HG02571 (cell line): ENCODE results near the gene APLP2.

Source experiments
- ATAC-seq: cut with Tn5 transposase; IDR thresholded peaks from one replicate; pipeline ENCODE4 v1.9.1; 2021; ENCODE audit warnings: mild to moderate bottlenecking, moderate library complexity; ENCODE audit not compliant: unreplicated experiment

APLP2 gene

GRCh38 chr11:130054966-130055365, 14.7 kb upstream of the APLP2 start:
- no peak for ATAC-seq

- ATAC-seq, result no peak
These were observed 14.1 kb upstream of the APLP2 start for GRCh38 chr11:130055617-130056016.

GRCh38 chr11:130061017-130061416, 8.7 kb upstream of the APLP2 start:
- no peak for ATAC-seq

- no peak for ATAC-seq
These were observed 7.7 kb upstream of the APLP2 start for GRCh38 chr11:130062026-130062425.

GRCh38 chr11:130063451-130063850, 6.2 kb upstream of the APLP2 start:
- no peak for ATAC-seq

GRCh38 chr11:130064596-130064995, 5.1 kb upstream of the APLP2 start:
- ATAC-seq, result no peak

- ATAC-seq, result no peak
These were observed 3.4 kb upstream of the APLP2 start for GRCh38 chr11:130066338-130066737.

- ATAC-seq, result no peak
These were observed 1.1 kb upstream of the APLP2 start for GRCh38 chr11:130068546-130068985.

- peak; percentile 33 for ATAC-seq
These were observed 572 bp upstream of the APLP2 start for GRCh38 chr11:130068986-130069658.

- peak; percentile 20 for ATAC-seq
These were observed 583 bp downstream of the APLP2 start for GRCh38 chr11:130070109-130070845.

- no peak for ATAC-seq
These were observed 1.1 kb downstream of the APLP2 start for GRCh38 chr11:130070846-130071200.

GRCh38 chr11:130071211-130071712, 1.6 kb downstream of the APLP2 start:
- no peak for ATAC-seq

- no peak for ATAC-seq
These were observed 5.0 kb downstream of the APLP2 start for GRCh38 chr11:130074736-130075135.

- no peak for ATAC-seq
These were observed 7.2 kb downstream of the APLP2 start for GRCh38 chr11:130076778-130077481.

- ATAC-seq, result no peak
These were observed 8.0 kb downstream of the APLP2 start for GRCh38 chr11:130077671-130078070.

GRCh38 chr11:130078080-130078479, 8.4 kb downstream of the APLP2 start:
- ATAC-seq, result no peak

- ATAC-seq, result no peak
These were observed 16.1 kb downstream of the APLP2 start for GRCh38 chr11:130085671-130086290.

GRCh38 chr11:130086669-130087068, 17.0 kb downstream of the APLP2 start:
- ATAC-seq, result no peak

GRCh38 chr11:130087294-130087926, 17.7 kb downstream of the APLP2 start:
- no peak for ATAC-seq

- ATAC-seq, result no peak
These were observed 18.5 kb downstream of the APLP2 start for GRCh38 chr11:130088217-130088616.
